GM19193 (cell line): ENCODE measurements around the gene NFIA.

Source experiments
- POLR2A ChIP-seq: IDR thresholded peaks from 4 replicates; pipeline ENCODE4 v1.6.1; 2011; ENCODE audit not compliant: insufficient read depth, insufficient read length; ENCODE audit errors: extremely low read depth

The NFIA gene

GRCh38 chr1:61334718-61335589 is 252.6 kb downstream of the NFIA start:
- no peak for TF ChIP-seq POLR2A

- TF ChIP-seq POLR2A, result no peak
Observed at GRCh38 chr1:61337037-61337436, 254.7 kb downstream of the NFIA start.

GRCh38 chr1:61337441-61337951 is 255.1 kb downstream of the NFIA start:
- no peak for TF ChIP-seq POLR2A

- TF ChIP-seq POLR2A, result no peak
Observed at GRCh38 chr1:61337981-61338848, 255.9 kb downstream of the NFIA start.

GRCh38 chr1:61338899-61339298 is 256.5 kb downstream of the NFIA start:
- TF ChIP-seq POLR2A, result no peak

GRCh38 chr1:61341426-61341825 is 259.1 kb downstream of the NFIA start:
- no peak for TF ChIP-seq POLR2A

GRCh38 chr1:61343734-61344420 is 261.5 kb downstream of the NFIA start:
- TF ChIP-seq POLR2A, result no peak

- TF ChIP-seq POLR2A, result no peak
Observed at GRCh38 chr1:61344696-61345095, 262.3 kb downstream of the NFIA start.

- no peak for TF ChIP-seq POLR2A
Observed at GRCh38 chr1:61348025-61348665, 265.8 kb downstream of the NFIA start.

- TF ChIP-seq POLR2A, result no peak
Observed at GRCh38 chr1:61352845-61353435, 270.6 kb downstream of the NFIA start.

GRCh38 chr1:61353797-61354406 is 271.5 kb downstream of the NFIA start:
- no peak for TF ChIP-seq POLR2A

- TF ChIP-seq POLR2A, result no peak
Observed at GRCh38 chr1:61356016-61356415, 273.7 kb downstream of the NFIA start.

GRCh38 chr1:61356995-61357394 is 274.6 kb downstream of the NFIA start:
- no peak for TF ChIP-seq POLR2A

GRCh38 chr1:61357539-61357938 is 275.2 kb downstream of the NFIA start:
- no peak for TF ChIP-seq POLR2A
